Spleen (tissue), 11 donors: Measurements from ENCODE around the gene GATC. TPM values are rescaled to one million over a fixed set of nuclear protein-coding genes. Genes with fewer than 3 reads are reported as not detected.
"Not testable (repeated sequence)": the region's sequence is repeated elsewhere in the genome, so short reads cannot be mapped to it uniquely, and the experiment has no call there.

Experiments
- DNase-seq: peaks from one replicate; pipeline ENCODE4 v3.0.0-alpha.2; 2020
- H3K27ac ChIP-seq, 8 donors: fragments of 200-600 bp; sonication (generic) in 7 of 8; 1 replicate in 4 of 8; 2 replicates in 4 of 8; pipeline versions ENCODE4 v1.5.0 to v1.8.0; 2016 to 2021; ENCODE audit warnings: inconsistent platforms in 4 of 8, mild to moderate bottlenecking in 4 of 8, moderate library complexity in 1 of 8
- H3K27me3 ChIP-seq, 7 donors: fragments of 200-600 bp; sonication (generic) in 6 of 7; replicated peaks in 1 of 7; 1 replicate in 4 of 7; 2 replicates in 3 of 7; pipeline versions ENCODE4 v1.5.0 to v1.8.0; 2016 to 2021; ENCODE audit warnings: inconsistent platforms in 3 of 7, mild to moderate bottlenecking in 1 of 7
- H3K36me3 ChIP-seq, 6 donors: fragments of 200-600 bp; sonication (generic) in 5 of 6; 1 replicate in 4 of 6; 2 replicates in 2 of 6; pipeline versions ENCODE4 v1.5.0 to v1.8.0; 2016 to 2021; ENCODE audit warnings: inconsistent platforms in 2 of 6
- H3K4me1 ChIP-seq, 6 donors: fragments of 200-600 bp; sonication (generic) in 5 of 6; 1 replicate in 3 of 6; 2 replicates in 3 of 6; pipeline versions ENCODE4 v1.5.0 to v1.8.0; 2016 to 2021; ENCODE audit warnings: inconsistent platforms in 3 of 6
- H3K4me3 ChIP-seq, 8 donors: fragments of 200-600 bp; sonication (generic) in 7 of 8; 1 replicate in 4 of 8; 2 replicates in 4 of 8; pipeline versions ENCODE4 v1.5.0 to v1.8.0; 2016 to 2021; ENCODE audit warnings: inconsistent platforms in 4 of 8, mild to moderate bottlenecking in 4 of 8, moderate library complexity in 2 of 8
- H3K9me3 ChIP-seq, 8 donors: fragments of 200-600 bp; sonication (generic) in 7 of 8; 1 replicate in 4 of 8; 2 replicates in 4 of 8; pipeline versions ENCODE4 v1.5.0 to v1.8.0; 2016 to 2021; ENCODE audit warnings: inconsistent platforms in 4 of 8
- POLR2A ChIP-seq, 3 donors: fragments of 450-650 bp; IDR thresholded peaks; one replicate each; pipeline ENCODE4 v1.5.1; 2017; ENCODE audit warnings: antibody characterized with exemption in 3 of 3, mild to moderate bottlenecking in 1 of 3
- POLR2AphosphoS5 ChIP-seq, 3 donors: sonication (generic); formaldehyde crosslinking; IDR thresholded peaks; one replicate each; pipeline ENCODE4 v1.5.1; 2017; ENCODE audit warnings: antibody characterized with exemption in 3 of 3
- WGBS, 5 donors: extraction: QIAGEN DNeasy Blood & Tissue Kit in 3 of 5; methylation state at CpG; one replicate each; pipeline versions ENCODE4 v1.1.5 to v1.1.7; 2013 to 2018; 5-methylcytosine and 5-hydroxymethylcytosine counted together
- intact Hi-C: fragments of 100-400 bp; cut with DNase I; formaldehyde crosslinking; loops from one replicate; pipeline ENCODE4 v1.15.0; 2023; ENCODE audit warnings: low total_unique reads
- polyA plus RNA-seq, 3 donors: library from polyadenylated mRNA; stranded (reverse); fragments of 200-250 nt; gene quantifications; one replicate each; pipeline ENCODE4 v1.2.1, GENCODE V29; 2013
- total RNA-seq, 7 donors: library from RNA; depleted of rRNA in 3 of 7; stranded (reverse); fragments of >200 nt in 3 of 7; fragmentation: NEBNext Ultra II Directional in 4 of 7; extraction: Animal tissue kit (Norgen Biotek cat#: 25700) in 4 of 7; gene quantifications; one replicate each; pipeline versions ENCODE4 v1.1.0 to v1.2.1, GENCODE V29; 2016 to 2021
- TF ChIP-seq, protein P1 (sequence below), 11 experiments: fragments of 200-600 bp in 7 of 11; fragments of 450-650 bp in 4 of 11; sonication (generic) in 4 of 11; IDR thresholded peaks in 8 of 11; conservative IDR thresholded peaks in 3 of 11; 1 replicate in 7 of 11; 2 replicates in 4 of 11; pipeline versions ENCODE4 v1.4.0 to v1.8.0; 2016 to 2021; ENCODE audit warnings: antibody characterized with exemption in 11 of 11, inconsistent platforms in 4 of 11, mild to moderate bottlenecking in 1 of 11
- donor health status: healthy with polysubstance abuse.
- donor health status: DM: no; HTN: no; CAD: no; lungs with moderate emphysema.
- donor health status: DM: no; HTN: no; CAD: no.
- donor health status: Bipolar disorder and iron deficiency.
- donor health status: healthy.
- donor health status: DM: no; HTN: no; CAD: no.
- donor health status: DM: yes; HTN: yes; CAD: no.

The GATC gene
- total and polyA plus RNA-seq, 10 donors = 7.0 to 26.0 (median 20.2) TPM

DNA sequence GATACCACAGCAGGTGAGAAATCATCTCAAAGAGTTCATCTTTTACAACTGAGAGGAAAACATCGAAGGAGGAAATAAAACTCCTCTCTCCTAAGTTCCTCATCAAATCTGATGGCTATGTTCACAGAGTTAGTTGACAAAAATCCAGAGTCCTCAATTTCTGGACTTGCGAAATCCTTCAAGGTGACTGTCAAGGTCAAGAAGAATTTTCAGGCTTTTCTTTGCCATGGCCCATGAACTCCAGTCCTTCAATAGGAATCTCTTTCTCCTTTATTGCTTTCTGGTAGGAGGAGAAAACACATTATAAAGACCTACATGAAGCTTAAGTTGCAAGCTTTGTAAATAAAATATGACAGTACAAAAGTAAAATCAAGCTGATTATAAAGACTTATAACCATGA lies 1.6 kb upstream of the GATC start:
- Histone ChIP-seq H3K27ac (no peak overlapping the region), H3K27me3 (no peaks in the 10 kb centered on the region), H3K36me3 (peaks cover 3 to 65% (median 38%) of the 10 kb centered on the region in 6 donors), H3K4me3 (peak overlapping the region in 2 of 8 donors; percentile 85 to 100), H3K9me3 (no peaks in the 10 kb centered on the region), H3K4me1 (peaks cover 32 to 84% (median 48%) of the 10 kb centered on the region in 6 donors)
- TF ChIP-seq, protein P1, sequence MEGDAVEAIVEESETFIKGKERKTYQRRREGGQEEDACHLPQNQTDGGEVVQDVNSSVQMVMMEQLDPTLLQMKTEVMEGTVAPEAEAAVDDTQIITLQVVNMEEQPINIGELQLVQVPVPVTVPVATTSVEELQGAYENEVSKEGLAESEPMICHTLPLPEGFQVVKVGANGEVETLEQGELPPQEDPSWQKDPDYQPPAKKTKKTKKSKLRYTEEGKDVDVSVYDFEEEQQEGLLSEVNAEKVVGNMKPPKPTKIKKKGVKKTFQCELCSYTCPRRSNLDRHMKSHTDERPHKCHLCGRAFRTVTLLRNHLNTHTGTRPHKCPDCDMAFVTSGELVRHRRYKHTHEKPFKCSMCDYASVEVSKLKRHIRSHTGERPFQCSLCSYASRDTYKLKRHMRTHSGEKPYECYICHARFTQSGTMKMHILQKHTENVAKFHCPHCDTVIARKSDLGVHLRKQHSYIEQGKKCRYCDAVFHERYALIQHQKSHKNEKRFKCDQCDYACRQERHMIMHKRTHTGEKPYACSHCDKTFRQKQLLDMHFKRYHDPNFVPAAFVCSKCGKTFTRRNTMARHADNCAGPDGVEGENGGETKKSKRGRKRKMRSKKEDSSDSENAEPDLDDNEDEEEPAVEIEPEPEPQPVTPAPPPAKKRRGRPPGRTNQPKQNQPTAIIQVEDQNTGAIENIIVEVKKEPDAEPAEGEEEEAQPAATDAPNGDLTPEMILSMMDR (IDR thresholded peaks at IDR 0.05 in 8 of 11, conservative IDR thresholded peaks at IDR 0.05 in 3 of 11) = no peak
- TF ChIP-seq POLR2A (IDR thresholded peaks at IDR 0.05) (no peak), POLR2AphosphoS5 (IDR thresholded peaks at IDR 0.05) (no peak)
- intact Hi-C loops = no loop called here
- DNase-seq = no peak
- 86 to 94% (median 88%) methylated on average over 2 of the region's 2 CpGs for WGBS, 5 donors

DNA sequence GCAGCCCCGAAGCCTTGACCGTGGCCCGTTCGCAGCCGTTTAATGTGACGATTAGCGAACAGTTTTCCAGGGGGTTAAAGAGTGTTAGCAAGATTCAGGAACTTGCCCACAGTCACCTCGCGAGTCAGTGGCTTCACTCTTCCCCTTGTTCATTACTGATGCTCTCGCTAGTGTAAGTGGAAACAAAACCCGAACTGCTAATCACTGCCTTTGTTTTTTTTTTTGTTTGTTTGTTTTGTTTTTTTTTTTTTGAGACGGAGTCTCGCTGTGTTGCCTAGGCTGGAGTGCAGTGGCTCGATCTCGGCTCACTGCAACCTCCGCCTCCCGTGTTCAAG lies 567 bp downstream of the GATC start:
- H3K9me3 ChIP-seq, intact Hi-C loops, H3K27me3 ChIP-seq, DNase-seq: not testable (repeated sequence)
- H3K4me1 ChIP-seq = peaks cover 27 to 67% (median 42%) of the 10 kb centered on the region in 6 donors
- peak overlapping the region; percentile 88 to 95 (median 92) for H3K27ac ChIP-seq
- H3K4me3 ChIP-seq = peak overlapping the region; percentile 83 to 100 (median 96)
- WGBS, 5 donors = 5 to 8% (median 7%) methylated on average over 17 of the region's 17 CpGs
- peaks cover 3 to 60% (median 31%) of the 10 kb centered on the region in 6 donors for H3K36me3 ChIP-seq

DNA sequence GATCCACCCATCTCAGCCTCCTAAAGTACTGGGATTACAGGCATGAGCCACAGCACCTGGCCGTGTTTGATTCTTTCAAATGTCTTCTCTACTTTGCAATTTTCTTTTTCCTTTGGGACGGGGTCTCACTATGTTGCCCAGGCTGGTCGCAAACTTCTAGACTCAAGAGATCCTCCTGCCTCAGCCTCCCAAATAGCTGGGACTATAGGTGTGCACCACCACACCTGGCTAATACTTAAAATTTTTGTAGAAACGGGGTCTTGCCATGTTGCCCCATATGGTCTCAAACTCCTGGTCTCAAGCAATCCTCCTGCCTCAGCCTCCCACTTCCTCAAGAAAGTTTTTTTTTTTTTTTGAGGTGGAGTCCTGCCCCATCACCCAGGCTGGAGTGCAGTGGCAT lies 1.7 kb downstream of the GATC start:
- H3K27me3 ChIP-seq = no peaks in the 10 kb centered on the region

DNA sequence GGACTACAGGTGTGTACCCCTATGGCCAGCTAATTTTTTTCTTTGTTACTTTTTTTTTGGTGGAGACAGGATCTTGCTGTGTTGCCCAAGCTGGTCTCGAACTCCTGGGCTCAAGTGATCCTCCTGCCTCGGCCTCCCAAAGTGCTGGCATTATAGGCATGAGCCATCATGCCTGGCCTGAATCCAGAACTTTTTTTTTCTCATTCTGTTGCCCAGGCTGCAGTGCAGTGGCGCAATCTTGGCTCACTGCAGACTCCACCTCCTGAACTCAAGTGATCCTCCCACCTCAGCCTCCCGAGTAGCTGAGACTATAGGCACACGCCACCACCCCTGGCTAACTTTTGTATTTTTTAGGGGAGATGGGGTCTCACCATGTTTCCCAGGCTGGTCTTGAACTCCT lies 6.3 kb downstream of the GATC start:
- H3K27me3 ChIP-seq, intact Hi-C loops, H3K9me3 ChIP-seq, H3K27ac ChIP-seq, H3K4me3 ChIP-seq, DNase-seq: not testable (repeated sequence)
- H3K36me3 ChIP-seq = peaks cover 0 to 84% (median 35%) of the 10 kb centered on the region in 6 donors
- 83 to 92% (median 86%) methylated on average over 5 of the region's 5 CpGs for WGBS, 5 donors
- TF ChIP-seq POLR2AphosphoS5 (IDR thresholded peaks at IDR 0.05) = peak in 2 of 3 donors; percentile 13 to 17
- H3K4me1 ChIP-seq = peaks cover 5 to 40% (median 18%) of the 10 kb centered on the region in 6 donors

More for the DNA sequence above, 1.7 kb downstream of the GATC start:
- DNase-seq = no peak
- Histone ChIP-seq H3K36me3 (peaks cover 0 to 60% (median 28%) of the 10 kb centered on the region in 6 donors), H3K9me3 (no peaks in the 10 kb centered on the region), H3K4me3 (peak overlapping the region in 1 of 8 donors; percentile 85), H3K27ac (no peak overlapping the region), H3K4me1 (peaks cover 27 to 74% (median 42%) of the 10 kb centered on the region in 6 donors)
- WGBS, 5 donors = 94 to 100% (median 96%) methylated on average over 4 of the region's 4 CpGs
- intact Hi-C loops = no loop called here
- TF ChIP-seq POLR2AphosphoS5 (IDR thresholded peaks at IDR 0.05) (no peak), POLR2A (IDR thresholded peaks at IDR 0.05) (no peak)
- TF ChIP-seq, protein P1 (IDR thresholded peaks at IDR 0.05 in 8 of 11, conservative IDR thresholded peaks at IDR 0.05 in 3 of 11) = no peak

DNA sequence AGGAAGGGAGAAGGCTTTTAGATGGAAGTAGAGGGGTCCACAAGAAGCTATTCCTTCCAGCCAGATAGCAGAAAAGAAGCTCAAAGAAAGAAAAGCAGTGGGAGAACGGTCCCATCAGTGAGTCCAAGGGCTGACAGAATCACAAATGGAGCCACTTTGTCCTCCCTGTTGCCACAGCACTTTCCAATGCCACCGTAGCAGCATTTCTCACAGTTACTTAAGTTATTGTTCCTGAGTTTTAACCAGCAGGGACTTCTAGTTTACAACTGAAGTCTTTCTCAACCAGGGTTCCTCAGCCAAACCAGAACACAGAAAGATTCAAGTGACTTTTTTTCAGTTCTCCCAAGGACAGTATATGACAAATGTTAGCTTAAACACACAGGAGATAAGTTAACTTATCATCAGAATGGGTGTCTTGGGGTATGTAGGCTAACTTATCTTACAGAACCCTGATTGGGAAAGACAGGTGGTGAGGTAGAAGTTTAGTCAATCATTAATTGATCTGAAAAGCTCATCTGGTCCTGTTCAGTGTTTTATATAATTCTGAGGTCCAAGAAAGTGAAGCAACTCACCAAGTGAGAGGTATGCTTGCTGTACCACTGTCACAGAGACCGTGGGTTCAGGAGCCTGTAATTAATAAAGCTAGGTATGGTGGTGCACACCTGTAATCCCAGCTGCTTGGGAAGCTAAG lies 7.0 kb downstream of the GATC start:
- Histone ChIP-seq H3K4me1 (peaks cover 0 to 33% (median 11%) of the 10 kb centered on the region in 6 donors), H3K4me3 (no peak overlapping the region), H3K36me3 (peaks cover 0 to 91% (median 42%) of the 10 kb centered on the region in 6 donors), H3K27ac (no peak overlapping the region), H3K27me3 (no peaks in the 10 kb centered on the region), H3K9me3 (no peaks in the 10 kb centered on the region)
- 87 to 100% (median 91%) methylated on average over 3 of the region's 3 CpGs for WGBS, 5 donors
- TF ChIP-seq, protein P1 (IDR thresholded peaks at IDR 0.05 in 8 of 11, conservative IDR thresholded peaks at IDR 0.05 in 3 of 11) = no peak
- TF ChIP-seq POLR2A (IDR thresholded peaks at IDR 0.05) (no peak), POLR2AphosphoS5 (IDR thresholded peaks at IDR 0.05) (no peak)
- intact Hi-C loops = no loop called here
- no peak for DNase-seq
